Chondrocyte (in vitro differentiated cells): ENCODE measurements around the gene HPN. TPM values are rescaled to one million over a fixed set of nuclear protein-coding genes. Genes with fewer than 3 reads are reported as not detected.

Experiments used
- DNase-seq: peaks from one replicate; pipeline ENCODE4 v3.0.0; 2021; ENCODE audit warnings: mixed read lengths, low spot score
- H3K27ac Mint-ChIP-seq: one replicate; pipeline ENCODE4 v1.8.0; 2021; ENCODE audit warnings: mild to moderate bottlenecking, moderate library complexity, mixed read lengths; ENCODE audit not compliant: unreplicated experiment
- H3K27me3 Mint-ChIP-seq: 2 replicates; pipeline ENCODE4 v1.8.0; 2021; ENCODE audit warnings: low read depth, mixed read lengths
- H3K36me3 Mint-ChIP-seq: 2 replicates; pipeline ENCODE4 v1.8.0; 2021; ENCODE audit warnings: low read depth, mixed read lengths
- H3K4me1 Mint-ChIP-seq: 2 replicates; pipeline ENCODE4 v1.8.0; 2021; ENCODE audit warnings: low read depth, mild to moderate bottlenecking, mixed read lengths
- H3K4me3 Mint-ChIP-seq: one replicate; pipeline ENCODE4 v1.8.0; 2021; ENCODE audit warnings: mild to moderate bottlenecking, moderate library complexity, mixed read lengths; ENCODE audit not compliant: unreplicated experiment
- H3K9me3 Mint-ChIP-seq: 2 replicates; pipeline ENCODE4 v1.8.0; 2021; ENCODE audit warnings: low read depth, mixed read lengths
- total RNA-seq: library from RNA; stranded (reverse); gene quantifications from 3 replicates; pipeline ENCODE4 v1.2.1, GENCODE V29; 2021
- TF ChIP-seq, protein P1 (sequence below): fragments of 200-600 bp; sonication (generic); IDR thresholded peaks from 2 replicates; pipeline ENCODE4 v1.5.0; 2021; ENCODE audit warnings: antibody characterized with exemption, mild to moderate bottlenecking, moderate library complexity

The HPN gene
- total RNA-seq, 1 donor from 2014 or later: not detected

GRCh38 chr19:35086455-35086854 is 44.9 kb downstream of the HPN start:
- TF ChIP-seq, protein P1, sequence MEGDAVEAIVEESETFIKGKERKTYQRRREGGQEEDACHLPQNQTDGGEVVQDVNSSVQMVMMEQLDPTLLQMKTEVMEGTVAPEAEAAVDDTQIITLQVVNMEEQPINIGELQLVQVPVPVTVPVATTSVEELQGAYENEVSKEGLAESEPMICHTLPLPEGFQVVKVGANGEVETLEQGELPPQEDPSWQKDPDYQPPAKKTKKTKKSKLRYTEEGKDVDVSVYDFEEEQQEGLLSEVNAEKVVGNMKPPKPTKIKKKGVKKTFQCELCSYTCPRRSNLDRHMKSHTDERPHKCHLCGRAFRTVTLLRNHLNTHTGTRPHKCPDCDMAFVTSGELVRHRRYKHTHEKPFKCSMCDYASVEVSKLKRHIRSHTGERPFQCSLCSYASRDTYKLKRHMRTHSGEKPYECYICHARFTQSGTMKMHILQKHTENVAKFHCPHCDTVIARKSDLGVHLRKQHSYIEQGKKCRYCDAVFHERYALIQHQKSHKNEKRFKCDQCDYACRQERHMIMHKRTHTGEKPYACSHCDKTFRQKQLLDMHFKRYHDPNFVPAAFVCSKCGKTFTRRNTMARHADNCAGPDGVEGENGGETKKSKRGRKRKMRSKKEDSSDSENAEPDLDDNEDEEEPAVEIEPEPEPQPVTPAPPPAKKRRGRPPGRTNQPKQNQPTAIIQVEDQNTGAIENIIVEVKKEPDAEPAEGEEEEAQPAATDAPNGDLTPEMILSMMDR: no peak
- peaks cover 9% of the 10 kb centered on the region for H3K4me1 Mint-ChIP-seq
- H3K27me3 Mint-ChIP-seq: no peaks in the 10 kb centered on the region
- no peak for DNase-seq
- H3K27ac Mint-ChIP-seq: no peak overlapping the region
- no peaks in the 10 kb centered on the region for H3K36me3 Mint-ChIP-seq
- no peak overlapping the region for H3K4me3 Mint-ChIP-seq
- H3K9me3 Mint-ChIP-seq: no peaks in the 10 kb centered on the region

GRCh38 chr19:35087393-35087792 is 45.9 kb downstream of the HPN start:
- no peak overlapping the region for H3K27ac Mint-ChIP-seq

DNA sequence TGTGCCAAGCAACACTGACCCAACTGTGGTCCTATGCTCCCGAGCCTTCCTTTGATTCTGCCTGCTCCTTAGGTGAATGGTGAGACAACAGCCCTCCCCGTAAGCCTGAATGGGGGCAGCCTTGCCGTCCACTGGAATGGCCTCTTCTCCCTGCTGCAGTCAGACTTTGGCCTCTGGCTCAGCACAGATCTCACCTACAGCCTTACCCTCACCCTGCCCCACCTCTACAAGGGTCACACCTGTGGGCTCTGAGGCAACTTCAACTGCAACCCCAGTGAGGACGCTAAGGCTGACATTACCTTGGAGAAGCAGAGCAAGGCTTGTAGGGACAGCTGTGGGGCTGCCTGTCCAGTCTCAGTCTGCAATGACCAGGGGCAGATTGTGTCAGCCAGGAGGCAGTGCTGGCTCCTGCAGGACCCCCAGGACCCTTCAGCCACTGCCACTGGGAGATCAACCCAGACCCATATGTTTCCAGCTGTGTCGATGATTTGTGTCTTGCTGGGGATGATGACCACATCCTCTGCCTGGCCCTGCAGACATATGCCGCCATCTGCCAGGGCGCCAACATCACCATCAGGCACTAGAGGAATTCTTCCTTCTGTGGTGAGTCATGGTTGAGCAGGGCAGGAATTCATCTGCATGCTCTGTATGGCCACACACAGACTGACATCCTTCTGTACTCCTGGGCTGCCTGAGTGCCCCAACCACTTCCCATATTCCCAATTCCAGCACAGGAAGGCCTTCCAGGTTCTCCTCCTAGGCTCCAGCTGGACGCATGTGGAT is 46.8 kb downstream of the HPN start:
- TF ChIP-seq, protein P1: peak; percentile 18
- no peaks in the 10 kb centered on the region for H3K9me3 Mint-ChIP-seq
- no peak for DNase-seq
- H3K27me3 Mint-ChIP-seq: no peaks in the 10 kb centered on the region
- peaks cover 9% of the 10 kb centered on the region for H3K4me1 Mint-ChIP-seq
- H3K27ac Mint-ChIP-seq: peak overlapping the region; percentile 60
- H3K4me3 Mint-ChIP-seq: no peak overlapping the region
- no peaks in the 10 kb centered on the region for H3K36me3 Mint-ChIP-seq

More at GRCh38 chr19:35087393-35087792, 45.9 kb downstream of the HPN start:
- TF ChIP-seq, protein P1: no peak
- H3K27me3 Mint-ChIP-seq: no peaks in the 10 kb centered on the region
- H3K9me3 Mint-ChIP-seq: no peaks in the 10 kb centered on the region
- no peaks in the 10 kb centered on the region for H3K36me3 Mint-ChIP-seq
- DNase-seq: no peak
- peaks cover 9% of the 10 kb centered on the region for H3K4me1 Mint-ChIP-seq
- no peak overlapping the region for H3K4me3 Mint-ChIP-seq

GRCh38 chr19:35089554-35089953 is 48.0 kb downstream of the HPN start:
- no peaks in the 10 kb centered on the region for H3K27me3 Mint-ChIP-seq
- H3K4me1 Mint-ChIP-seq: peaks cover 9% of the 10 kb centered on the region
- no peak overlapping the region for H3K27ac Mint-ChIP-seq
- DNase-seq: no peak
- TF ChIP-seq, protein P1: no peak
- no peaks in the 10 kb centered on the region for H3K9me3 Mint-ChIP-seq
- no peak overlapping the region for H3K4me3 Mint-ChIP-seq
- no peaks in the 10 kb centered on the region for H3K36me3 Mint-ChIP-seq

DNA sequence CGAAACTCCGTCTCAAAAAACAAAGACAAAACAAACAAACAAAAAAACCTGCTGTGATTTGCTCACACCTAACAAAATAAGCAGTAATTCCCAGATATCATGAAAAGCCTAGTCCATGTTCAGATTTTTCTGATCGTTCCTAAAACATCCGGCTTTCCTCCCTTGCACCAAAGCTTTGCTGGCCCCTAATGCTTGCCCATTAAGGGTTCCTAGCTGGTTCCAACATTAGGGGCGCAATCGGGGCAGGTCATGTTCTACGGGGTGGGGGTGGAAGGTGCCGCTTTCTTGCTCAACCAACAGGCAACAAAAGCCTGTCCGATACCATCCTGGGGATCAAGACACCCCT is 48.6 kb downstream of the HPN start:
- Mint-ChIP-seq H3K9me3 (no peaks in the 10 kb centered on the region), H3K4me3 (no peak overlapping the region), H3K27ac (no peak overlapping the region), H3K4me1 (peaks cover 9% of the 10 kb centered on the region), H3K36me3 (no peaks in the 10 kb centered on the region), H3K27me3 (no peaks in the 10 kb centered on the region)
- TF ChIP-seq, protein P1: no peak
- DNase-seq: no peak
